Stimulated activated CD8-positive, alpha-beta memory T cell treated with anti-CD3 and anti-CD28 coated beads, Interleukin-7, amount 100 ng/mL, for 48 hours (primary cell): Measurements from ENCODE around the gene ZCCHC10.
"Not testable (repeated sequence)": the region's sequence is repeated elsewhere in the genome, so short reads cannot be mapped to it uniquely, and the experiment has no call there.

Experiments used
- DNase-seq, 2 donors: peaks; one replicate each; pipeline ENCODE4 v3.0.0-alpha.2; 2020; ENCODE audit warnings: low read depth in 1 of 2; ENCODE audit errors: extremely low read depth in 1 of 2

ZCCHC10 gene

DNA sequence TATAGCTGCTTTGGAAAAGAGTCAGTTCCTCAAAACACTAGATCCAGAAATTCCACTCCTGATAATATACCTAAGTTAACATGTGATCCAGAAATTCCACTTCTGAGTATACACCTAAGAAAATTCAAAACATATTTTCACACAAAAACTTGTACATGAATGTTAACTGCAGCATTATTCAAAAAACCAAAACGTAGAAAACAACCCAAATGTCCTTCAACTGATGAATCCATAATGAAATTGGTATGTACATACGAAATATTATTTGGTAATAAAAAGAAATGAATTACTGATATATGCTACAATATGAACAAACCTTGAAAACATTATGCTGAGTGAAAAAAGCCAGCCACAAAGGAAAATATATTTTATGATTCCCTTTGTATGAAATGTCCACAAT lies 46.4 kb downstream of the ZCCHC10 start:
- DNase-seq = no peak

DNA sequence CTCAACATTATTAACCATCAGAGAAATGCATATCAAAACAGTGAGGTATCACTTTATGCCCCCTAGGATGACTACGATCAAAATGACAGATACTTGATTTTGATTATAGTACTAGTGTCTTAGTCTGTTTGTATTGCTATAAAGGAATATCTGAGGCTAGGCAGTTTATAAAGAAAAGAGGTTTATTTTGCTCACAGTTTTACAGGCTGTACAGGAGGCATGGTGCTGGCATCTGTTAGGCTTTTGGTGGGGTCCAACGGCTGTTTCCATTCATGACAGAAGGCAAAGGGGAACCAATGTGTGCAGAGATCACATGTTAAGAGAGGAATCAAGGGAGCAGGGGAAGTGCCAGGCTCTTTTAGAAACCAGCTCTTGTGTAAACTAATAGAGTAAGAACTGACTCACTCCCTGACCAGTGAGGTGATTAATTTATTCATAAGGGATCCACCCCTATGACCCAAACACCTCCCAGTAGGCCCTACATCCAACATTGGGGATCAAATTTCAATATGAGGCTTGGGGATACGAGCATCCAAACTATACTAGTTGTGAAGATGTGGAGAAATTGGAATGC lies 46.9 kb downstream of the ZCCHC10 start:
- no peak for DNase-seq

DNA sequence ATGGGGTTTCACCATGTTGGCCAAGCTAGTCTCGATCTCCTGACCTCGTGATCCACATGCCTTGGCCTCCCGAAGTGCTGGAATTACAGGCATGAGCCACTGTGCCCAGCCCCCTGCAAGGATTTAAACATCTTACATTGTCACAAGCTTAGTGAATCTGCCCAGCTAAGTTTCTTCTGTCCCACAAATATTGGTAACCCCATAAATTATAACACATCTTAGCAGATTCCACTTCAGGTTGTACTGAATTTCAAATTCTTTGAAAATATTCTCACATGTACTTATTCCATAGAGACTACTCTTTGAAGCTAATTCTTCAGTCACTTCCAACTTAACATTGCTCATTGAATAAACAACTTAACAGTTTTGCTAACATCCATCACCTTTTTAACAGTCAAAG lies 49.5 kb downstream of the ZCCHC10 start:
- no peak for DNase-seq

DNA sequence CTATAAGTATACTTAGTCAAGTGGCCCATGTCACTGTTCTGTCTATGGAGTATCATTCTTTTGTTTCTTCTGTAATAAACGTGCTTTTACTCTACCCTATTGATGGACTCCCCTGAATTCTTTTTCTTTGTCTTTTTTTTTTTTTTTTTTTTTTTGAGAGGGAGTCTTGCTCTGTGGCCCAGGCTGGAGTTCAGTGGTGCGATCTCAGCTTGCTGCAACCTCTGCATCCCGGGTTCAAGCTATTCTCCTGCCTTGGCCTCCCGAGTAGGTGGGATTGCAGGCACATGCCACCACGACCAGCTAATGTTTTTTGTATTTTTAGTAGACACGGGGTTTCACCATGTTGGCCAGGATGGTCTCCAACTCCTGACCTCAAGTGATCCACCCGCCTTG lies 53.9 kb downstream of the ZCCHC10 start:
- DNase-seq = not testable (repeated sequence)

DNA sequence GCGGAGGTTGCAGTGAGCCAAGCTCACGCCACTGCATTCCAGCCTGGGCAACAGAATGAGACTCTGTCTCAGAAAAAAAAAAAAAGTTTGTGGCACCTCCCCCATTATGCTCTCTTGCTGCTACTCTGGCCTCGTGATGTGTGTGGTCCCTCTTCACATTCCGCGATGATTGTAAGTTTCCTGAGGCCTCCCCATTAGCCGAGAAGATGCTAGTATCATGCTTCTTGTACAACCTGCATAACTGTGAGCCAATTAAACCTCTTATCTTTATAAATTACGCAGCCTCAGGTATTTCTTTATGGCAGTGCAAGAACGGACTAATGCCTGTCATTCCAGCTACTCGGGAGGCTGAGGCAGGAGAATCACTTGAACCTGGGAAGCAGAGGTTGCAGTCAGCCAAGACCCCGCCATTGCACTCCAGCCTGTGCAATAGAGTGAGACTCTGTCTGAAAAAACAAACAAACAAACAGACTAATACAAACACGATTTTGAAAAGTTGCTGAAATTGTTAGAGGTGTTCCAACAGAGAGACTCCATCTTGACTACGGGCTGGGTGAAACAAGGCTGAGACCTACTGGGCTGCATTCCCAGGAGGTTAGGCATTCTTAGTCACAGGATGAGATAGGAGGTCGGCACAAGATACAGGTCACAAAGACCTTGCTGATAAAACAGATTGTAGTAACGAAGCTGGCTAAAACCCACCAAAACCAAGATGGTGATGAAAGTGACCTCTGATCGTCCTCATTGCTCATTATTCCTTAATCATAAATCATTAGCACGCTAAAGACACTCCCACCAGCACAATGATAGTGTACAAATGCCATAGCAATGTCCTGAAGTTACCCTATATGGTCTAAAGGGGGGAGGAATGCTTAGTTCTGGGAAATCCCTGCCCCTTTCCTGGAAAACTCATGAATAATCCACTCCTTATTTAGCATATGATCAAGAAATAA lies 54.6 kb downstream of the ZCCHC10 start:
- DNase-seq = no peak

DNA sequence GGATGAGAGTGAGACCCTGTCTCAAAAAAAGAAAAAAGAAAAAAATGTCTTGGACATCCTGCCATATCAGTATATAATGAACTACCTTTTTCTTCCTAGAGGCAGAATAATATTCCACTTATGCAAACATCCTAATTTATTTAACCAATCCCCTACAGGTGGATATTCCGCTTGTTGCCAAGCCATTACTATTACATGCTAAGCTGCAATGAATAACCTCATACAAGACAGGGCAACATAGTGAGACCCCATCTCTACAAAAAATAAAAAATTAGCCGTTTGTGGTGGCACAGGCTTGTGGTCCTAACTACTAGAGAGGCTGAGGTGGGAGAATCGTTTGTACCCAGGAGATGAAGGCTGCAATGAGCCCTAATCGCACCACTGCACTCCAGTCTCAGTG lies 61.2 kb downstream of the ZCCHC10 start:
- no peak for DNase-seq

DNA sequence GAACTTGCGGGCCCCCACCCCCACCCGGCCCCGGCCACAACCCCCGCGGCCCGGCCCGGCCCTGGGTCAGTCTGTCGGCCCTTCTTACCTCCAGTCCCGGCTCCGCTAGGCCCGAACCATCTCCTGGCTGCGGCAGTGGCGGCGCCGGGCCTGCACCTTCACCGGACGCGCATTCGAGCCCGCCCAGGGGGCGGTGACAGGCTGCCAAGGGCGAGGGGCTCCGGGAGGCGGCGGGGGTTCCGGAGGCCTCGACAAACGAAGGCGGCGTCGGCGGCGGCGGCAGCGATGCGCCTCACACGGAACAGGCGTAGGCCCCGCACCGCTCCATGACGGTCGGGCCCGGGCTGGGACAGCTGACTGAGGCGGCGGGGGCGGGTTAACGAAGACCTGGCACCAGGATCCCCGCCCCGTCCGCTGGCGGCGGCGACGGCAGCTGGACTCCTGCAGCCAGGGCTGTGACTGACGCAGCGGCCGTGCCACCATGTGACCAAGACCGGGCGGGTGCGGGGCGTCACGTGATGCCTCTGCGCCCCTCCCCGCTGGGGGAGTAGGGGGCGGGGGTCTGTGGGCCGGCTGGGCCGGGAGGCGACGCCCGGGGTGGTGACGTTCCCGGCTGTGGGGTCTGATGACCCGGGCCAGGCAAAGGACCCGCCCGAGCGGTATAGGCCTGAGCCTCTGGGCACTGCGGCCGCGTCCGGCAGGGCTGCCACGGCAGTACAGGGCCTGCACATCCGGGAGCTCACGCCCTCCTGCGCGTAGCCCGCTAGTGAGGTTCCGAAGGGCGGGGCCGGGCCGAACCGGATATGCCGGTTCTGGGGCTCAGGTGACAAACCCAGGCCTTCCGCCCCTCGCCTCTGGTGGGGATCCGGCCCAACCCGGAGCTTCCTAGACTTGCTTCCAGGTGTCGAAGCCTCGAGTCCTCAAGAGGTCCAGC lies 62.9 kb downstream of the ZCCHC10 start, which contains the start of gene AFF4:
AFF4 (minus strand) TSS at position 464 of the 934 bp plus-strand sequence. CDS start 26,445 bp downstream, outside the sequence.
- peak; percentile 85 to 88 for DNase-seq

DNA sequence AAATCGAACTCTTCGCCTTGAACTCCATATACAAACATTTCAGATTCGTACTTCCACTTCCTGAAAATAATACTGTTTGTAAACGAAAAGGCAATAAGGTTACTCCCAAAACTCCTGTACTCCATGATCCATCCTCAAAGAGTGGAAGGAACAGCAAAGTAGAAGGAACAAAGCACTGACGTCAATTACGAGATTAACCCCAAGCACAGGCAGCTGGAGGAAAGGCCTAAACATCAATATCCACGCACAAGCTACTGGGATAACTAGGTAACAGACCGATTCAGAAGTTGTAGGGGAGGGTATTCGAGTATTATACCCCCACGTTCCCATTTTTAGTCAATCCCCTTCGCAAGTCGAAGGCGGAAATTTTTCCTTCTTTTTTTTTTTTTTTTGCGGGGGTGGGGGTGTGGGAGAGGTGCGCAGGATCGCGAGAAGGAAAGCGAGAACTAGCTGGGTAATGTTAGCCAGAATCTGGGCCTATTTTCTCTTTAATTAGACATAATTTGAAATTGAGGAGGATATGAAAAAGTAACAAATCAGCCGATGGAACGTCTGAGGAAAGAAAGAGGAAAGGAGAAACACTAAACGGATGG lies 63.8 kb downstream of the ZCCHC10 start:
- DNase-seq = no peak

DNA sequence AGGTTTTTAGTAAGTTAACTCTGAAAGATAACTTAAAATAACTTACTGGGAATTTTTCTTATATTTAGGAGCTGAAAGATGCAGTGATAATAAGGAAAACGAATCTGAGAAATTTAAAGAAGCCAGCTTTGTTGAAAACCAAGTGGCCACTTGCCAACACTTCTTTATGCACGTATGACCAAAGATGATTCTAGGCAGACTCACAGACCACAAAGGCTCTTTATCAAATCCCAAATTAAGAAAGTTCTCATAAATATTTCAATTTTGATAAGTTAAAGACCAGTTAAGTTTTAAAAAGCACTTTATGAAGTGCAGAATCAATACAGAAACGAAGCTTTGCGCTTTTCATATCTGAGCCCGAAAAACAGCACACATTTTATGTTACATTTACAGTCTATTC lies 64.5 kb downstream of the ZCCHC10 start:
- no peak for DNase-seq

DNA sequence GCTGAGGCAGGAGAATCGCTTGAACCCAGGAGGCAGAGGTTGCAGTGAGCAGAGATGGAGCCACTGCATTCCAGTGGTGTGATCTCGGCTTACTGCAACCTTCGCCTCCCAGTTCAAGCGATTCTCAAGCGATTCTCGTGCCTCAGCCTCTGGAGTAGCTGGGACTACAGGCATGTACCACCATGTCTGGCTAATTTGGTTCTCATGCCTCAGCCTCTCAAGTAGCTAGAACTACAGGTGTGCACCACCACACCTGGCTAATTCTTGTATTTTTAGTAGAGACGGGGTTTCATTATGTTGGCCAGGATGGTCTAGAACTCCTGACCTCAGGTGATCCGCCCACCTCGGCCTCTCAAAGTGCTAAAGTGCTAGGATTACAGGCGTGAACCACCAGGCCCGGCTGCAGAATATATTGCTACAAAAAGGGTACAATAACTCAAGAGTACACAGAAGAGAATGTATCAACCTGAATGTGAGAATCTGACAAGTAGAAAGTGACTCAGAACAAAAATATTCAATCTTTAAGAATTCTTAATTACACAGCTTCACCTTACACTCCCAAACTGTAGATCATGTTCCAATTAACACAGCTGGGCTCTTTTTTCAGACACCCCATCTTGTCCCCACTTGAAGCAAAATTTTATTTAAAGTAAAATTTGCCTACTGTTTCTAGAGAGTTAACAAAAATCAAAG lies 65.1 kb downstream of the ZCCHC10 start:
- DNase-seq = not testable (repeated sequence)

DNA sequence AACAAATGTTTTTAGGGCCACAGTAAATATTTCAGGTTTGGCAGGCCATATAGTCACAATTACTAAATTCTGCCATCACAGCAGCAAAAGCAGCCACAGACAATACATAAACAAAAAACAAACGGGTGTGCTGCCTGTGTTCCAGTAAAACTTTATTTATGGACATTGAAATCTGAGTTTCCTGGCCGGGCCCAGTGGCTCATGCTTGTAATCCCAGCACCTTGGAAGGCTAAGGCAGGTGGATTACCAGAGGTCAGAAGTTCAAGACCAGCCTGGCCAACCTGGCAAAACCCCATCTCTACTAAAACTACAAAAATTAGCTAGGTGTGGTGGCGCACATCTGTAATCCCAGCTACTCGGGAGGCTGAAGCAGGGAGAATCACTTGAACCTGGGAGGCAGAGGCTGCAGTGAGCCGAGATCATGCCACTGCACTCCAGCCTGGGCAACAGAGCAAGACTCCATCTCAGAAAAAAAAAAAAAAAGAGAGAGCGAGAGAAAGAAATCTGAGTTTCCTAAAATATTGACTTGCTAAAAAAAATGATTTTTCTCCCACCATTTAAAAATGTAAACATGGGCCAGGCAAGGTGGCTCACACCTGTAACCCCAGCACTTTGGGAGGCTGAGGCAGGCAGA lies 70.1 kb downstream of the ZCCHC10 start:
- not testable (repeated sequence) for DNase-seq

DNA sequence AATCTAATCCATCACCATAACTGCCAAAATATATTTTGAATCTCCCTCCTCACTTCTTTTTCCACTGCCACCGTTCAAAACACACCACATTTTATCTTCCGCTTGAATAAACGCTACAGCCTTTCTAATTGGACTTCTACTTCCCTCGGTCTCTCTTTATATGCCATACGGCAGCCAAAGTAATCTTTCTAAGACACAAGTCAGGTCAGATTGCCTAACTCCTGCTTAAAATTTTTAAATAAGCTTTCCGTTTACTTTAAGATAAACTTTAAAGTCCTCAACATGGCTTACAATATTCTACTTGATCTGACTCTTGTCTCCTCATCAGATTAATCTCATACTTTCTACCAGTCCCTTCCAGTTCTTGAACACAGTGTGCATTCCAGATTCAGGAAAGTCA lies 72.6 kb downstream of the ZCCHC10 start:
- no peak for DNase-seq

DNA sequence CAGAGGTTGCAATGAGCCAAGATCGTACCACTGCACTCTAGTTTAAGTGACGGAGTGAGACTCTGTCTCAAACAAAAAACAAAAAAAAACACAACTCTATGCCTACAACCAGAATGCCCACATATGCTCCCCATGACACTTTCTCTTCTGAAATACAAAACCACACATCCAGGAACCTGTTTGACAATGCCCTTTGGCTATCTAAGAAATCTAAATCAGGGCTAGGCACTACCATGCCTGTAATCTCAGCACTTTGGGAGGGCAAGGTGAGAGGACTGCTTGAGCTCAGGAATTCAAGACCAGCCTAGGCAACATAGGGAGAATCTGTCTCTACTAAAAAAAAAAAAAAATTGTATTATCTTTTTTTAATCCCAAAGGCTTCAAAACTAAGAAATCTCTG lies 73.5 kb downstream of the ZCCHC10 start:
- no peak for DNase-seq

DNA sequence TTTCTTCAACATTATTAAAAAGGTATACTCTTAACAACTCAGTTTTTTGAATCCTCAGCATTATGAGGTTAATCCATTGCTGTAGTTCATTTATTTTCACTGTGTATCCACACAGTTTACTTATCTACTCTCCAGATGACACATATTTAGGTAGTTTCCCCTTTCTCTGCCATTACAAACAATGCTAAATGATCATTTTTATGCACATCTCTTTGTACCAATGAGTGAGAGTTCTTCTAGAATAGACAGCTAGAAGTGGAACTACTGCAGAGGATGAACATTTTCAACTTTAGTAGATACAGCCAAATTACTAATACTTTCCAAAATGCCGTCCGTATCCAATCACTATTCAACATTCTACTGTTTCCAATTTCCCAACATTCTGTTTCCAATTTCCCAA lies 74.5 kb downstream of the ZCCHC10 start:
- DNase-seq = no peak

DNA sequence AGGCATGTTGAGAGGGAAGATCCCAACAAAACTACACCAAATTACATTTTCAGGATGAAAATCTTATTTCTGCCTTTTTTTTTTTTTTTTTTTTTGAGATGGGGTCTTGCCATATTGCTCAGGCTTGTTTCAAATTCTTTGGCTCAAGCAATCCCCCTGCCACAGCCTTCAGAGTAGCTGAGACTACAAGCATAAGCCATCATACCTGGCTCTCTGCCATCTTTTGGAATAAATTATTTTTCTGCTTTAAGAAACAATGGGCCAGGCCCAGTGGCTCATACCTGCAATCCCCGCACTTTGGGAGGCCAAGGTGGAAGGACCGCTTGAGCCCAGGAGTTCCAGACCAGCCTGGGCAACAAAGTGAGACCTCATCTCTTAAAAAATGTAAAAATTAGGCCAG lies 77.2 kb downstream of the ZCCHC10 start:
- DNase-seq = no peak

DNA sequence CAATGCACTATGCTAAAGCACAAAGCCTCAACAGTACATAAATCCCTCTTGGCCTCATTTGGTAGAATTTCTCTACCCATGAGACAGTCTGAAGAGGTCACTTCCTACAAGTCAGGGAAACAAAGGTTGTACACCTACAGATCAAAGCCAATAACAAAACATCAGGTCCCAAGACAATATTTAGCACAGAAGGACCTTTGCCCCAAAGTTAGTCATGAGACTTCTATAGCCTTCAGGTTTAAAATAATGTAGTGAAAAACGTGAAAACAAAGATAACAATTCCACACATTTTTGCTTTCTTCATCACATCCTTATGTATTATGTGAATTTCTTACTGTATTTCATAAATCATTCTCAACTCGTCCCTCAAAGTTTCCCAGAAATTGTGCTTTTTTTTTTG lies 78.7 kb downstream of the ZCCHC10 start:
- no peak for DNase-seq
